HG02943 (cell line): Measurements from ENCODE around the gene PCBP2.
"Not testable (repeated sequence)": the region's sequence is repeated elsewhere in the genome, so short reads cannot be mapped to it uniquely, and the experiment has no call there.

Source experiments
- ATAC-seq: cut with Tn5 transposase; IDR thresholded peaks from one replicate; pipeline ENCODE4 v1.9.1; 2021; ENCODE audit warnings: mild to moderate bottlenecking, low read depth, moderate library complexity; ENCODE audit not compliant: unreplicated experiment

The PCBP2 gene

GRCh38 chr12:53451661-53452158 is at the start of gene PCBP2:
Gene PCBP2 (plus strand): TSS chr12:53452102. CDS start chr12:53454801, 2,699 bp downstream.
- peak; percentile 94 for ATAC-seq

GRCh38 chr12:53402351-53402750 is 49.6 kb upstream of the PCBP2 start:
- ATAC-seq, result not testable (repeated sequence)

GRCh38 chr12:53402871-53403270 is 49.0 kb upstream of the PCBP2 start:
- ATAC-seq, result no peak

- no peak for ATAC-seq
Observed at GRCh38 chr12:53410951-53411350, 41.0 kb upstream of the PCBP2 start.

GRCh38 chr12:53413485-53414204 is 38.3 kb upstream of the PCBP2 start:
- ATAC-seq, result no peak

- no peak for ATAC-seq
Observed at GRCh38 chr12:53414756-53415417, 37.0 kb upstream of the PCBP2 start.

- ATAC-seq, result not testable (repeated sequence)
Observed at GRCh38 chr12:53415752-53416389, 36.0 kb upstream of the PCBP2 start.

GRCh38 chr12:53417291-53417816 is 34.5 kb upstream of the PCBP2 start:
- not testable (repeated sequence) for ATAC-seq

GRCh38 chr12:53418221-53418620 is 33.7 kb upstream of the PCBP2 start:
- no peak for ATAC-seq

- ATAC-seq, result no peak
Observed at GRCh38 chr12:53419756-53420155, 32.1 kb upstream of the PCBP2 start.

GRCh38 chr12:53422247-53422646 is 29.7 kb upstream of the PCBP2 start:
- ATAC-seq, result not testable (repeated sequence)

- ATAC-seq, result no peak
Observed at GRCh38 chr12:53423597-53423996, 28.3 kb upstream of the PCBP2 start, which contains the start of gene AMHR2. Gene AMHR2 (plus strand): TSS chr12:53423855. CDS start chr12:53423935, 80 bp downstream.

- no peak for ATAC-seq
Observed at GRCh38 chr12:53424626-53425514, 27.0 kb upstream of the PCBP2 start.

- no peak for ATAC-seq
Observed at GRCh38 chr12:53425515-53426150, 26.3 kb upstream of the PCBP2 start.

GRCh38 chr12:53427905-53428594 is 23.9 kb upstream of the PCBP2 start:
- no peak for ATAC-seq

- no peak for ATAC-seq
Observed at GRCh38 chr12:53428741-53429140, 23.2 kb upstream of the PCBP2 start.

- ATAC-seq, result no peak
Observed at GRCh38 chr12:53430116-53430515, 21.8 kb upstream of the PCBP2 start.

GRCh38 chr12:53431187-53431586 is 20.7 kb upstream of the PCBP2 start:
- ATAC-seq, result no peak

GRCh38 chr12:53435326-53435725 is 16.6 kb upstream of the PCBP2 start:
- not testable (repeated sequence) for ATAC-seq
